Measurements from ENCODE around the gene SLC9A9.

The SLC9A9 gene

DNA sequence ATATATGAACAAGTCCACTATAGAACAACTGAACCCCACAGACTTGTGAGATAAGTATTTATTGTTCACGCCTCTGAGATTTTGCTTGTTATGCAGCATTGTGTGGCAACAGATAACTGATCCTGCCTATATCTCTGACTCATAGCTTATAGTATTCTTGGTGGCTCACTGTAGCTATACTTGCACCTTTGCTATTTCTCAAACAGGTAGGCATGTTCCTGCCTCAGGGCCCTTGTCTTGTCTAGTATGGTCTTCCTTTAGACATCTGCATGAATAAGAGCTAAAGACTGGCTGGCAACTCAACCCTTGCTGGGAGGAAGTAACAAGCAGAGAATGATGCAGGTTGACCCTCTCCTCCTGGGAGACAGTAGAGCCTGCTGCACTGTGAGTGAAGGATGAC lies 472.6 kb downstream of the SLC9A9 start:
- no peak for DNase-seq

DNA sequence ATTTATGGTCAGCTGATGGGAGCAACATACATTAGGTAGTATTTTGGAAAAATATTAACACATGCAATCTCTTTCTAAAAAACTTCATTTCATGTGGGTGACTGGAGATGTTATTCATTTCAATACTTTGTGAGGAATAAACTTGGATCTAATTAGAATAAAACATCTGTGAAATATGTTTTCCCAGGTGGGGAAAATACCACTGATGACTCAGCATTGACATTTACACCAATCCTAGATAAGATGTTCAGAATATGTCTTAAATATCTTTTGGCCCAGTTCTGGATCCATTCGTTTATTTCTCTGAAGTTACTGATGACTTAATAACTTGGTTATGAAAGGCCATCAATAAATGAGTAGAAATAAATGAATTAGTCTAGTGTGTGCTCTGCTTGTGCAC lies 481.1 kb downstream of the SLC9A9 start:
- no peak for DNase-seq

DNA sequence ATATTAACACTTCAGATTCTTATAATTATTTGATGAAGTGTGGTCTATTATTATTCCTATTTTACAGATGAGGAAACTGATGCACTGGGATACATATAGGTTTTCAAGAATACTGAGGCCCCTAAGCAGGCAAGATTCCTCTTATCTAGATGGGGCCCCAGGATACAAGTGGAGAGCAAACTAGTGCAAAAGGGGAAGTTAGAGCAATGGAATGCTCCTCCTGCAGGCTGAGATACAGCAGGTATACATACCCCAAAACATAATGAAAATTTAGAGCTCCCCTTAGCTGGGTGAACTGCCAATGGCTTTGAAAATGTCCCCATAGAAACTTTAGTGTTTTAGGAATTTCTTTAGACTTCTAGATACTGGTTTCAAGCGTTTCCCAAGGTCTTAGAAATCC lies 481.6 kb downstream of the SLC9A9 start:
- no peak for DNase-seq

DNA sequence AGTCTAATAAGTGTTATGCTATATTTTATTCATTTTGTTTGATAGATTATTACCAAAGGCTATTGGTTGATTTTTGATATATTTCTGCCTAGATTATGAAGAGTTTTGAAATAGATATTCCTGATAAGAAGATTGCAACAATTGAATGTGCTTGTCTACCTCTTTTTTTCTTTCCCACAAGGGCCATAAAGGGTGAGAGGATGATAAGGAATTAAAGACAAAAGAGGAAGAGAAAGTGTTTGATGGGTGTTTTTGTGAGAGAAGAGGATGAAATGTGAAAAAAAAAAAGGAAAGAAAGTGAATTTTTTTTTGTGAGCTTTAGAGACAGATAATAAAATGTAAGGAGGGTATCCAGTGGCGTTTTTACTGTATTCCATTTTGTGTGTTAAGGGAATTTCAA lies 484.3 kb downstream of the SLC9A9 start:
- DNase-seq = no peak

DNA sequence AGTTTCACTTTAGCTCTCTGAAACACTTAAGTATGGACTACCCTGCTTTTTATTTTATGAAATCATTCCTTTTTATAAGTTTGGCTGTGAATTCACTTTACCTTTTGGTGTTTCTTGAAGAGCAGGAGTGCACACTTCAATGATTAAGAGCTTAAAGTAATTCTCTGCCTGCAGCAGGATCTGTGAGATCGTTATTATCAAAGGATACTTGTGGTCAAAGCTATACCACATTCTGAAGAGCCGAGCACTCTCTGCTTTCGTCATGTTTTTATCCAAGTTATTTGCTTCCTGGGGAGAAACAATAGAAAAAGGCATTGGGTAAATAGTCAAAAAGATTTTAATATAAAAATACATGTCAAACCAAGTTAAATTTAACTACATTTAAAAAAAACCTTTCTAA lies 485.0 kb downstream of the SLC9A9 start:
- DNase-seq = no peak

DNA sequence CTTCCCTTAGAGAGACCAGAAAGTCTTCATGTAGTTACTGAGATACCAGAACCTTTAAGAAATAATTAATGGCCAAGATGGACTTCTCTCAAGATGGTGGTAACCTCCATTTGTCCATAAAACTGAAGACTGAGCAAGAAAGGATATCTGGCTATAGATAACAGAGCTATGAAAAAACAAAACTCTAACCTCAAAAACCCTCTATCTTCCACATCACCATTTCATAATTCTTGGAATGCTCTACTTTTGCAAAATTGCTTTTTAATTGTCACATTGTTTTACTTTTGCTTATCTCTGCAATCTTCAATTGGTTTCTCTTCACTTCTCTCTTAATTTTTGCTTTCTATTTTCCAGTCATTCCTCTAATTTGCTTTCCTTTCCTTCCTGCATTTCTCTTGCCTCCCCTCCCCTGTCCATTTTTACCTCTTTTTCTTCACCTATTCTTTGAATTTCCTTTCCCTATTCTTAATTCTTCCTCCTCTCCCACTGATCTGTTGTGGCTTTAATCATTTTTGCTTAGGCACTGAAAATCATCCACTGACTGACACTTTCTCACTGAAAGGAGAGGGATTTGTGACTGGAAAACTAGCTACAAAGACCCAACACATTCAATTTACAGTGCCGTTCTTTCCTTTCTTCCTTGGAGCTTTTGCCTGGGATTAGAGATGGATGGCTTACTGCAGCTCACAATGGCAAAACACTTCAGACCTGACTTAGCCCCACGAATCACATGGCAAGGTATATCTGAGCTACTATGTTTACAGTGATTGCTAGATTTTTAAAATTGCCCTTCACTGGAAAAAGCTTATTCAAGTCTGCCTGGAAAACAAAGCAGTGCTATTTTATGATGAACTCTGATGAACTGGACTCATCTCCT lies 485.9 kb downstream of the SLC9A9 start:
- DNase-seq = no peak

DNA sequence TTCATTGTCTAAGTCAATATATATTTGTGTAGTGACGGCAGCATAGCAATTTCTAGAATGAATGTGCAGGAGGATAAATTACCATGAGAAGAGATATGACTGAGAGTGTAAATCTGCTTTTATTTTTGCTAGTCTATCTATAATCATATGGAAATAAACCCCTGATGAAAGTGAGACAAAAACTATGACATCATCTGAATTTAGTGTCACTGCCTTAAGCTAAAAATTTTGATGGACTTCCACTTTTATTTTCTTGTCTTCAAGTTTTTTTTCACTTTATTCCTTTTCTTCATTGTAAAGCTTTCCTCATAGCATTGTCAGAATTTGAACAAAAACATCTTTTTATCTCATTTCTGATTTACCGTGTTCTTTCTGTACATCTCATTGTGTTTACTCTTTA lies 486.7 kb downstream of the SLC9A9 start:
- DNase-seq = no peak

DNA sequence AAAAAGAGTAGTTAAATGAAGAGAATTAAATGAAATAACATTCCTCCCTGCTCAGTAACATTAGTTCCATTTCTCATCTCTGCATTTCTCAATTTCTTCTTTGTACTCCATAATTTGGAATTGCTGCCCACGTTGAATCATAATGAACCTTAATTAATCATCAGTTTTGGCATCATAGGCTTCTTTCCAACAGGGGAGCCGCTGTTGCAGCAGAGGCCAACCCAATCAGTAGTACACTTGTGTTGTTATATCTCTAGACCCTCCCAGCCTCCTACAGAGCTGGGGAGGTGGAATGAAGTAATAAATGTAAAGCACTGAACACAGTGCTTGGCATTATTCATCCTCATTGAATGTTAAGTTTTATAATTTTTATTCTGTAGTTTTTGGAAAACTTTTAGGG lies 488.0 kb downstream of the SLC9A9 start:
- no peak for DNase-seq

DNA sequence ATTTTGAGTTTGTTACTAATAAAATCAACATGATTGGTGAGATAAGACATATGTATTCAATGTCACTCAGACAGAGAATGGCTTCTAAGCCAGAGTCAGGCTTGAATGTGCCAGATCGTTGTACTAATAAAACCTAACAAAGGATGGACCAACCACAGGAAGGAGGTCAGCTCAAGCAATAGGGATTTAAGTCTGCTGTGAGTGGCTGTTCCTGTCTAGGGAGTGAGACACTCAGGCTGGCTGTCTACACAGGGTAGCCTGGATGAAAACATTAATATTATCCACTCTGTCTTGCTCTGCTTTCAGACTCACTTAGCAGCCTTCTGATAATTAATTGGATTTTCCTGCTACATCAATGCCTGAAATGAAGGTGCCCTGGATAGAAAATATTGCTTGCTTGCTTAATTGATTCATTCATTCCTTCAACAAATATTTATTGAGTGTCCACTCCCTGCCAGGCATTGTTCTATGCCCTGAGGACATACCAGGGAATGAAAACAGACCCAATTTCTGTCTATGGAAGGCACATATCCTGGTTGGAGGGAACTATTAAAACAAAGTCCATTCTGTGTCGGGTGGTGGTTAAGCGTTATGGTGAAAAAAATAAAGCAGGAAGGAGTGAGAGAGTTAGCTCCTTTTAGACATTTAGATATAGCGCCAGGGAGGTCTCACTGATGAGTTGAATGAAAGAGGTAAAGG lies 489.3 kb downstream of the SLC9A9 start:
- no peak for DNase-seq

DNA sequence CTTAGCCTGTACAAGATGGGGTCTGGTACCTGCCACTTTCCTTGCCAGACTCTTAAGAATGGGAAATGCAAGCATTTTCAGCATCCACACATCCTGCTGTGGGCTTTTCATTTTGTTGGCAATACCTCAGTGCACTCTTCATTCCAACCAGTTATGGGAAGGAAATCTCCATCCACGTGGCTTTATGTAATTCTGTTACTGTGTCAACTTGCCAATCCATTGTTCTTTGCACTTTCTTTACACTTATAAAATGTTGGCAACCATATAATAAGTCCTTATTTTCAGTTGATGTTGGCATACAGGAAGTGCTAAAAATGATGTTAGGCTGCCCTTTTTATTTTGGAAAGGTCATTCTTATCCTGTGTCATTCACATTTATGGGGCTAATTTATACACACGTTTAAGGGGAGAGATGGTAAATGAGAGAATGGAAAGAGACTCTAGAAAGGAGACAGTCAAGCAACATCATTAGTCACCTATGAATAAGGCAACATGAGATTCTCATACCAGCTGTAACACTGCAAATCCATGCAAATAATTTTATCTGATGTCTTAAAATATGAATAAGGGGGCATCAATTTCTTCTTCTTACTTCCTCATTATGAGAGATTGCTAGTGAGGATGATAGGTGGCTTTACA lies 490.0 kb downstream of the SLC9A9 start:
- DNase-seq = no peak

DNA sequence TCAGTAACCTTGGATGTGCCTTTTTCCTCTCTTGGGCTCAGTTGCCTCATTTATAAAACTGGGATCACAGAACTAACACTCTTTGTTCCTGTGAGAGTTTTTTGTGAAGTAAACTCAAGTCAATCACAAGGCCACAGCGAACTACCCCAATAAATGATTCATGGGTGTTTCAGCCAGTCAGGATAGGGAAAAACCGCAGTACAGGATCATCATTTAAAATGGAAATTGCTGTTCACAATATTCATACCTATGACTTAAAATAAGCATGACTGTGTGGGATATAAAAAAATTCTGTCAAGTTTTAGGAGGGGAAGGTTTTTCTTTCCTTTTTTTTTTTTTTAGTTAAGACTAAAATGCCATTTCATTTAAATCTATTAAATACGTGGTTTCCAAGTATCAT lies 490.6 kb downstream of the SLC9A9 start:
- no peak for DNase-seq

DNA sequence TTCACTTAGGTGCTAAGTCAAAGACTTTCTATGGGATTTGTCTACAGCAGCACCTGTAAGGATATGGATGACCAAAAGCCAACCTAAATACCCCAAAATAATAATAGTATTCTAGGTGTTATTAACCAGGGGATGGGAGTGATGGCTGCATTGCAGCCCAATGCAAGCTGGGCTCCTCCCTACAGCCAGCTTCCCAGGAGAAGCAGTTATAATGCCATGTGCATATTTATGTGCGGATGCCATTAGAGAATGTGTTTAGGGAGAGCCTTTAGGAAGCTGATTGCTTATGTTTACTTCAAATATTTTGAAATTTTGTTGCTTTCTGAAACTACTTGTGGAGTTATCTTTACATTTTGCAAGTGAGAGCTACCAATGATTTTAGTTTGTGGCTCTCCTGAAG lies 491.4 kb downstream of the SLC9A9 start:
- no peak for DNase-seq

DNA sequence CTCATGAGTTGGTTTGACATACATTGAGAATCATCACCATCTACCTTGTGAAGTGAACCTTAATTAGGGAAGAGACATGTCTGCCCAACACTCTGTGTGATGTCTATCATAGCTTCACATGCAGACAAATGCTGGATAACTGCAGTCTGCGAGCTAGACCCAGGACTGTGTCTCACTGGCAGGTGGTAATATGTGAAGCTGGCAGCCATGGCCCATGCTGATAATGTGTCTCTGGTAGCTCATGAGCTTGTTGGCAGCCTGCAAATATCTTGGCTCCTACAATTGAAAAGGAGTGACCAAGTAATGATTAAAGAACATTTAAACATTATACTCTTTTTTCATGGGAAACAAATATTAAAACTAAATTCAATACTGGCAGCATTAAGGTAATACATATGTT lies 493.9 kb downstream of the SLC9A9 start:
- no peak for DNase-seq

DNA sequence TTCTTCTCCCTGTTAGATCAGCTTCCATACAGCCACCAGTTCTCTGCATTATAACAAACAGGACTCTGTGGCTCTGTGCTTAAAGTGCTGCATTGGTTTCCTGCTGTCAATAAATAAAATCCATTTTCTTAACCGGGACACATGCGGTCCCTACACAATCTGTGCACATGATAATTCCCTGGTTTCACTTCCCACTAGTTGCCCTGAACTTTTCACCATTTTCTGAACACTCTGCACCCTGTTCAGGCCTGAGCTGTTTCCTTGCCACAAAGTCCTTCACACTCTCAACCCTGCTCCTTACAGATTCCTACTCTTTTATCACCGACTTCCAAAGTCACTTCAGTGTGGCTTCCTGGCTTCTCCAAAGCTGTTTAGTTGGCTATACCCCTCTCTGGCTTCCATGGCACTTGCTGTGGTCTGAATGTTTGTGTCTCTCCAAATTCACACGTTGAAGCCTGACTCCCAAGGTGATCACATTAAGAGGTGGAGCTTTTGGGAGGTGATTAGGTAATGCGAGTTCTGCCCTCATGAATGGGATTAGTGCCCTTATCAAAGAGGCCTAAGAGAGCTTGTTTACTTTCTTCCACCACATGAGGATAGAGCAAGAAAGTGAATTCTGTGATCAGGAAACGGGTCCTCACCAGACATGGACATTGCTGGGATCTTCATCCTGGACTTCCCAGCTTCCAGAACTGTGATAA lies 495.3 kb downstream of the SLC9A9 start:
- no peak for DNase-seq

DNA sequence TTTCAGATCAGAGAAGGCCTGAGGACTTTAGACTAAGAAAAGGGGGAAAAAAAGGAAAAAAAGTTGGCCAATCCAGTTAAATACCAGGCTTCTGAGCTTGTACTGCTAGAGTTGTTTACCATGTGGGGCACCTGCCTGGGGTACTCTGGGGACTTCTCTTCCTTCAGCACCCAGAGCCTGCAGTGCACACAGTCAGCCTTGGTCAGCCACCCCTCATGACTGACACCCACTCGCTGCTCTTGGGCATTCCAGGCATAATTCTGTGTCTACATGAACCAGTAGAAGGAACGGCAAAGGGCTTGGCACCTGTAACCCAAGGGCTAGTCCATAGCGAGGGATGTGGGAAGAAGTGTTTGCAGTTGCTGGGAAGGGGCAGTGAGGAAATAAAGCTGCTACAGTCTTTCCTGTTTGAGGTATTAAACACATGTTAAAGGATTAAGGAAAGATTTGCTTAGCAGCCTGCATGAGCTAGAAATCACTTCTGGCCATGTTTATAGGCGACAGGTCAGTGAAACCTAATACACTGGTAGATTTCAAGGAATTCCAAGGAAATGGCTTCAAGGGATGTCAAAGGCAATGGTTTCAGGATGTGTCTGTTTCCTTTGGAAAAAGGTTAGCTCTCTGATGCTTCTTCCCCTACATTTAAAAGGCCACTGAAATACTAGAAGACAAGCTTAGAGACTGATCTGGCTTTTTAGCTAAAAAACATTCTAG lies 496.2 kb downstream of the SLC9A9 start:
- no peak for DNase-seq

DNA sequence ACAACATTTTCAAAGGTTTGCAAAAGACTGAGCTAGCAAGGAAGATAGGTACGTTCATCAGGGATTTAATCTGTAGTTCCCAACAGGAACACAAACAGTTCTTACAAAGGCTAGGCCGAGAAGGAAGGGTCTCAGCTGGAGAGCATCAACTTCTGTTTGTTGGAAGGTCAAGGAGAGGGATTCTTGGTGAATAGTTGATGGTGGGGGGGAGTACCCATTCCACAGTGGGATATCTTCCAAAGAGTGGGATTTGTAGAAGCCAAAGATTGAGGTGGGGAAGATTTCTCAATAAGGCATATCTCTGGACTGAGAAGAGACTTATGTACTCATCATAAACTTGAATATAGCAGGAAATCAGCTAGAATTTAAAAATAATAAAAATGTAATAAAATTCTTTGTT lies 496.9 kb downstream of the SLC9A9 start:
- DNase-seq = no peak

DNA sequence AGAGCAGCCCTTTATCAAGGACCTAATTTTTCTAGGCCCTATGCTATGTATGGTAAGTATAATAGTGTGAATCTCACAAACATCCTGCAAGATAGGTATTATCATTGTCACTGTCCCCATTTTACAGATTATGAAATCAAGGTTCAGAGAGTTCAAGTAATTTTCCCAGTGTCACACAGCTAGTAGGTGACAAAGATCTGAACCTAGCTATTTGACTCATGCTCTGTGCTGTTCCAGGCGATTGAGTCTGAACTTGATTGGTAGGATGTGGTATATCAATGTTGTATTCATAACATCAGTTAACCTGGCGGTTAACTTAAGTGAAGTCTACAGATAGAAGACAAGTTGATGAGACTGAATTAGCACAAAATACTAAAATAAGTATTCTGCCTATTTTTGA lies 498.8 kb downstream of the SLC9A9 start:
- DNase-seq = no peak

DNA sequence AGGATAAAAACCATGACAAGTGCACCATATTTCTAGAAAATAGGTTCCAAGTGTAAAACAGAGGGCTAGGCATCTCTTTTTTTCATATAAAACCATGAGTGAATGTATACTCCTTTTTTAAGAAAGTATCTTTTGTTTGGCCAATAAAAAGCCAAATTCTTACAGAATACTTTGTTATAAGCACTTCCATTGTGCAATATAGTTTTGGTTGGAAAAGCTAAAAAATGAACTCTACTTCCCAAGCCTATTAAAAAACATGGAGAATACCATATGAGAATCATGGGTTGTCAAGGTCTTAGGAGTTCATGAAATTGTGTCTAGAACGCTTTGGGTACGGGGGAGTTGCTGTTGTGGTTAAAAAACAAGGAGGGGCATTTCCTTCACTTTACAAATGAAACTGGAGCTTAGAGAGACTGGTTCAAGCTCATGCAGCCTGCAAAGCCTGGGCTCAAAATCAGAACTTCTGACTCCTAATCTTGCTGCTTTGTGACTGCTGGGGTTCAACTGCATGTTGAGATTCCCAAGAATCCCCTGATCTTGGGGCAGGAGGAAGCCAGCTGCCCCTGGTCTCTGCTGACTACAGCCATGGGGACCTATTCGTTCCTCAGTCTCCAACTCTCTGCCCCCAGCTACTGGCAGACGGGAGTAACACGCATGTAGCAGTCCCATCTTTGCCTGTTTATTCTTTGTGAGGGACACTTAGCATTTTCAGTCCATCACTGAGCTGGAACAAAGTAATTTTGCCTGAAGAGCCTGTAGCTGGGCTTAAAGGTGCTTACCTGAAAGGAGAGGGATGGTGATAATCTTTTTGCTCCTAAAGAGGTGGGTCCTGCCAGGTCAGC lies 499.6 kb downstream of the SLC9A9 start:
- no peak for DNase-seq

DNA sequence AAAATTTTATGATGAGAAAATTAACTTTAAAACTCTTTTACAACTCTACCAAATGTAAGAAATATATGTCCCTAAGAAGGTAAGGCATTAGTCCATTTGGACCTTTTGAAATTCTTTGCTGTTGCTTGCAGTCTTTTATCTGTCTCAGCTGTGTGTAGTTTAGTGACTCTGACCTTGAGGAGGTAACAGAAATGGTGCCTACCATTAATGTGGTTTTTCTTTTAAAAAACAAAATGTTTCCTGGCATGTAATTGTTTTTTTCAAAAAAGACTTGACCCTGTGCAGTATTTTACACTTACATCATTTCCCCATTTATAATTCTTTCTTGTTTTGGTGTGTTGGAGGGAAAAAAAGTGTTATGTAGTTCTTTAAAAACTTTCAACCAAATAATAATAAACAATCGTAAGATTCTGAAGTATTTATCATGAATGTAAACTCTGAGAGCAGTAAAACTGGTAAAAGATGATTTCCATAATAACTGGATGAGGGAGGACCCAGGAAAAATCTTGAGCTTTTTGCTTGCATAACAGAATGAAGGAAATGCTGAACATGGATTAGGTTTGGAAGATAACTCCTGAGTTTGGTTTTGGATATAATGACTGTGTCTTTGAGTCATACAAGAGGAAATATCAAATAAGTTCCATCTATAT lies 503.6 kb downstream of the SLC9A9 start:
- no peak for DNase-seq

DNA sequence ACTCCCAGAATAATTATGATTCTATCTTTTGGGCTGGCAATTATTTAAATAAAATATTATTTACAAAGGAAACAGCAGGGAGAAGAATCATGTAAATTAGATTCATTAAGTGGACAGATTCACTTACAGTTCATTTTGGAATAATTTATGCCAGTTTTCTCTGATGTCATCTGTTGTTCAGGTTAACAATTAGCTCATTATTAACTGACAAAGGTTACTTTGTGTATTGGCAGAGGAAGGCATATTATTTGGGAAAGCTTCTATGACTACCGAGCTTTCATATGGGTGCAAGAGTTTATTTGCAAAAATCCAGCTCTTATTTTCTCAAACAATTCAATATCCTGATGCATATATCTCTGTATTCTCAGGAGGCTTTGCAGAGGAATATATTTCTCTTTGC lies 504.3 kb downstream of the SLC9A9 start:
- no peak for DNase-seq

DNA sequence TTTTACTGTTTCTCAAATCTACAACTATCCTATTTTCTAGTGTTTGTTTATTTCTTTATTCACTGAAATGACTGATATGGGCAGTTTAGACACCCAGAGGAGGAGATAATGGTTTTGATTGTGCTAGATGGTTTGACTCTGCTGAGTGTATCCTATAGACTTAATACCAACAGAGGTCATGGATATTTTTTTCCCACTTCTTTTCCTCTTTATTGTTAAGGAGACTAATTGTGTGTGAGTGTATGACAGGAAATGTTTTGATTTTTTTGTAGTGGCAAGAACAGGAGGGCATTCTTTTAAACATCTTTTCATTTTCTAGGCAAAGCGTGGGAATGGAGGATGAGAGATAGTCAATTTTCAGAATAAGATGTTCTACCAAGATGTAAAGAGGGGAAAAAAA lies 505.2 kb downstream of the SLC9A9 start:
- no peak for DNase-seq

All from activated CD8-positive, alpha-beta memory T cell treated with anti-CD3 and anti-CD28 coated beads, Interleukin-2, amount 50 U/mL, for 4 hours (primary cell).